ENCODE measurements around the gene VEZT. TPM values are rescaled to one million over a fixed set of nuclear protein-coding genes. Genes with fewer than 3 reads are reported as not detected.

The VEZT gene
- total RNA-seq, 4 donors from 2014 or later = 73.0 to 90.3 (median 87.0) TPM

DNA sequence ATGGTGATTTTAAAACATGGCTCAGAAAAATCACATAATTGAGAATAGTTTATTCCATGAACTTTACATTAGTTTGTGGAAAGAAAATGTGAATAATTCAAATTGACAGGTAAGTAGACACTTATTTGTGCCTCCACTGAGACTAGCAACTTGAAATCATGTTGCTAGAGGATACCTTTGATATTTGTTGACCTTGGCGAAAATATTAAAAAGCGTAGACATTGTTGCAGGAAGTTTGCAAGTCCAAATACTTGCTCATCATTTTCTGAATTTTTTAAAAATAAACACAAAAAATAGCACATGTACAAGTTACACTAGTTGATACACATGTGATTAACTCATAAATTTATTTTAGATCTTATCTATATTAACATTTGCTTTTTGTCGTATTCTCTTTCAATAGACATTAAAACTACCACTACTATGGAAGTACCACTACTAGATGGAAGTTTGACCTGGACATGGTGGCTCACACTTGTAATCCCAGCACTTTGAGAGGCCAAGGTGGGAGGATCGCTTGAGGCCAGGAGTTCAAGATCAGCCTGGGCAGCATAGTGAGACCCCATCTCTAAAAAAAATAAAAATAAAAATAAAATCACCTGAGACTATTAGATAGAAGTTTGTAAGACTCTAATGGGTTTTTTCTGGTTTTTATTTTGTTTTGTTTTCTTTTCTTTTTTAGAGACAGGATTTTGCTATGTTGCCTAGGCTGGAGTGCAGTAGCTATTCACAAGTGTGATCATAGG lies 24.3 kb downstream of the VEZT start:
- no peak overlapping the region for H3K4me3 ChIP-seq
- TF ChIP-seq POLR2A (IDR thresholded peaks at IDR 0.05; ENCODE audit: low read depth) (no peak), POLR2AphosphoS5 (IDR thresholded peaks at IDR 0.05) (no peak), EP300 (IDR thresholded peaks at IDR 0.05) (no peak)
- TF ChIP-seq, protein P1, sequence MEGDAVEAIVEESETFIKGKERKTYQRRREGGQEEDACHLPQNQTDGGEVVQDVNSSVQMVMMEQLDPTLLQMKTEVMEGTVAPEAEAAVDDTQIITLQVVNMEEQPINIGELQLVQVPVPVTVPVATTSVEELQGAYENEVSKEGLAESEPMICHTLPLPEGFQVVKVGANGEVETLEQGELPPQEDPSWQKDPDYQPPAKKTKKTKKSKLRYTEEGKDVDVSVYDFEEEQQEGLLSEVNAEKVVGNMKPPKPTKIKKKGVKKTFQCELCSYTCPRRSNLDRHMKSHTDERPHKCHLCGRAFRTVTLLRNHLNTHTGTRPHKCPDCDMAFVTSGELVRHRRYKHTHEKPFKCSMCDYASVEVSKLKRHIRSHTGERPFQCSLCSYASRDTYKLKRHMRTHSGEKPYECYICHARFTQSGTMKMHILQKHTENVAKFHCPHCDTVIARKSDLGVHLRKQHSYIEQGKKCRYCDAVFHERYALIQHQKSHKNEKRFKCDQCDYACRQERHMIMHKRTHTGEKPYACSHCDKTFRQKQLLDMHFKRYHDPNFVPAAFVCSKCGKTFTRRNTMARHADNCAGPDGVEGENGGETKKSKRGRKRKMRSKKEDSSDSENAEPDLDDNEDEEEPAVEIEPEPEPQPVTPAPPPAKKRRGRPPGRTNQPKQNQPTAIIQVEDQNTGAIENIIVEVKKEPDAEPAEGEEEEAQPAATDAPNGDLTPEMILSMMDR (IDR thresholded peaks at IDR 0.05) = no peak
- no peak overlapping the region for H3K27ac ChIP-seq (replicated peaks in 1 of 4)
- intact Hi-C loops (cut with DNase I) = no loop called here
- no peaks in the 10 kb centered on the region for H3K27me3 ChIP-seq
- H3K4me1 ChIP-seq = peaks cover 24 to 55% (median 40%) of the 10 kb centered on the region in 4 donors
- H3K36me3 ChIP-seq = peaks cover 0 to 20% (median 7%) of the 10 kb centered on the region in 4 donors
- no peak for DNase-seq (ENCODE audit: extremely low spot score)
- WGBS = 93% methylated on average over 4 of the region's 4 CpGs
- H3K9me3 ChIP-seq = no peaks in the 10 kb centered on the region

DNA sequence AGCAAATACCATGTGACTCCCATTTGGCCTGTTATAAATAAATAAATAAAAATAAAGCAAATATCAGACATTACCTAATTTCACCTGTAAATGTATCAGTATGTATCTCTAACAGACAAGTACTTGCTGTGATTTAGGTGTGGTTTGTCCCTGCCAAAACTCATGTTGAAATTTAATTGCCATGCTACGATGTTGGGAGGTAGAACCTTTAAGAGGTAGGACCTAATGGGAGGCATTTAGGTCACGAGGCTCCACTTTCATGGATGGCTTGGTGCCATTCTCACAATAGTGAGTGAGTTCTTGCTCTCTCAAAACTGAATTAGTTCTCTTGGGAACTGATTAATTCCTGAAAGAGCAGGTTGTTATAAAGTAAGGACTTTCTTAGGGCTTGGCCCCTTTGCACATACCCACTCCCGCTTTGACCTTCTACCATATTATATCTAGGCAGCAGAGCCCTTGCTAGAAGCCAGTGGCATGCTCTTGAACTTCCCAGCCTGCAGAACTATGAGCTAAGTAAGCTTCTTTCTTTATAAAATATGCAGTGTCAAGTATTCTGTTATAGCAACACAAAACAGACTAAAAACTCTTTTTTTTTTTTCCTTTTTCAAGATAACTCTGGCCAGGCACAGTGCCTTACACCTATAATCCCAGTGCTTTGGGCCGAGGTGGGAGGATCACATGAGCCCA lies 26.0 kb downstream of the VEZT start:
- Histone ChIP-seq H3K36me3 (peaks cover 0 to 20% (median 7%) of the 10 kb centered on the region in 4 donors), H3K4me3 (no peak overlapping the region), H3K27ac (replicated peaks in 1 of 4) (no peak overlapping the region), H3K27me3 (no peaks in the 10 kb centered on the region), H3K4me1 (peaks cover 13 to 57% (median 46%) of the 10 kb centered on the region in 4 donors), H3K9me3 (no peaks in the 10 kb centered on the region)
- intact Hi-C loops (cut with DNase I) = no loop called here
- no peak for DNase-seq (ENCODE audit: extremely low spot score)
- no peak for TF ChIP-seq POLR2A (IDR thresholded peaks at IDR 0.05; ENCODE audit: low read depth)
- TF ChIP-seq EP300 (IDR thresholded peaks at IDR 0.05) = no peak
- TF ChIP-seq POLR2AphosphoS5 (IDR thresholded peaks at IDR 0.05) = no peak
- TF ChIP-seq, protein P1 (IDR thresholded peaks at IDR 0.05) = no peak
- WGBS = 94% methylated on average over 4 of the region's 4 CpGs

DNA sequence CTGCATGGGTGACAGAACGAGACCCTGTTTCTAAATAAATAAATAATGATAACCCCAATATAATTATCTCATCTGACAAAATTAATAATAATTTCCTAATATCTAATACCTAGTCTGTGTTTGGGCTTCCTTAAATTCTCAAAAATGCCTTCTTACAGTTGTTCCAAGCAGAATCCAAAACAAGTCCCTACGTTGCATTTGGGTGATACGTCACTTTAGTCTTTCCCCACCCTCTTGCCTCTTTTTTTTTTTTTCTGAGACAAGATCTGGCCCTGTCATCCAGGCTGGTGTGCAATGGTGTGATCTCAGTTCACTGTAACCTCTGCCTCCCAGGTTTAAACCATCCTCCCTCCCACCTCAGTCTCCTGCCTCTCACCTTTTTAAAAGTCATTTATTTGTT lies 26.7 kb downstream of the VEZT start:
- Histone ChIP-seq H3K4me1 (peaks cover 13 to 62% (median 52%) of the 10 kb centered on the region in 4 donors), H3K4me3 (no peak overlapping the region), H3K9me3 (no peaks in the 10 kb centered on the region), H3K27me3 (no peaks in the 10 kb centered on the region), H3K36me3 (peaks cover 0 to 20% (median 7%) of the 10 kb centered on the region in 4 donors), H3K27ac (replicated peaks in 1 of 4) (no peak overlapping the region)
- TF ChIP-seq, protein P1 (IDR thresholded peaks at IDR 0.05) = no peak
- TF ChIP-seq POLR2A (IDR thresholded peaks at IDR 0.05; ENCODE audit: low read depth) (no peak), POLR2AphosphoS5 (IDR thresholded peaks at IDR 0.05) (no peak), EP300 (IDR thresholded peaks at IDR 0.05) (no peak)
- intact Hi-C loops (cut with DNase I) = no loop called here
- no peak for DNase-seq (ENCODE audit: extremely low spot score)
- WGBS = 90% methylated on average over 3 of the region's 3 CpGs

DNA sequence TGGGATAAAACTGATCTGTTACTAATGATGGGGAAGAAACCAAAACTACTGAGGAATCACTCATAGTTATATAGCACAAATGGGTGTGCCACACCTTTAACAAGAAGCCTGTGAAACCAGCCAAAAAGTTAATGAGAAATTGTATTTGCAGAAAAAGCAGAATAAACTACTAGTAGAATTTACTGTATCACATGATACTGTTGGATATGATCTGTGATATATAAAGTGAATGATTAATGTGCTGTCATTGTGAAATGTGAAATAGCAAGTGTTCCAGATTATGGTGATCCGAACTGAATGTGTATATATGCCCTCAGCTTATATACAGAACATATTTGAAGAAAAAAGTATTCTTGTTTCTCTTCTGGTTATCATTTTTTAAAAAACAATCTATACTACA lies 30.5 kb downstream of the VEZT start:
- no peaks in the 10 kb centered on the region for H3K9me3 ChIP-seq
- peaks cover 15 to 79% (median 63%) of the 10 kb centered on the region in 4 donors for H3K4me1 ChIP-seq
- H3K27ac ChIP-seq (replicated peaks in 1 of 4) = no peak overlapping the region
- WGBS = 76% methylated on average over 1 of the region's 1 CpG
- TF ChIP-seq, protein P1 (IDR thresholded peaks at IDR 0.05) = no peak
- TF ChIP-seq EP300 (IDR thresholded peaks at IDR 0.05) = no peak
- TF ChIP-seq POLR2A (IDR thresholded peaks at IDR 0.05; ENCODE audit: low read depth) = no peak
- no peak for TF ChIP-seq POLR2AphosphoS5 (IDR thresholded peaks at IDR 0.05)
- no peak for DNase-seq (ENCODE audit: extremely low spot score)
- H3K27me3 ChIP-seq = no peaks in the 10 kb centered on the region
- intact Hi-C loops (cut with DNase I) = no loop called here
- peaks cover 0 to 22% (median 8%) of the 10 kb centered on the region in 4 donors for H3K36me3 ChIP-seq
- H3K4me3 ChIP-seq = no peak overlapping the region

Data from esophagus muscularis mucosa (tissue), 4 donors.